Measurements from ENCODE around the gene MRPL19. TPM values are rescaled to one million over a fixed set of nuclear protein-coding genes. Genes with fewer than 3 reads are reported as not detected.

MRPL19 gene
- total and polyA plus RNA-seq, 2 of the 13 experiments (the other 11 are each of a cell fraction or from before 2014, with no cell fraction given) = 43.2 to 163 TPM

GRCh38 chr2:75710577-75711253 is 64.1 kb downstream of the MRPL19 start, which contains the start of gene GCFC2 (continued):
- TF ChIP-seq, protein P1, sequence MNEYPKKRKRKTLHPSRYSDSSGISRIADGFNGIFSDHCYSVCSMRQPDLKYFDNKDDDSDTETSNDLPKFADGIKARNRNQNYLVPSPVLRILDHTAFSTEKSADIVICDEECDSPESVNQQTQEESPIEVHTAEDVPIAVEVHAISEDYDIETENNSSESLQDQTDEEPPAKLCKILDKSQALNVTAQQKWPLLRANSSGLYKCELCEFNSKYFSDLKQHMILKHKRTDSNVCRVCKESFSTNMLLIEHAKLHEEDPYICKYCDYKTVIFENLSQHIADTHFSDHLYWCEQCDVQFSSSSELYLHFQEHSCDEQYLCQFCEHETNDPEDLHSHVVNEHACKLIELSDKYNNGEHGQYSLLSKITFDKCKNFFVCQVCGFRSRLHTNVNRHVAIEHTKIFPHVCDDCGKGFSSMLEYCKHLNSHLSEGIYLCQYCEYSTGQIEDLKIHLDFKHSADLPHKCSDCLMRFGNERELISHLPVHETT (CRISPR knock-in tag; conservative IDR thresholded peaks at IDR 0.05) = peak; percentile 93; the same call in 1 of the 2 replicates
- TF ChIP-seq ZNF710 (CRISPR knock-in tag; IDR thresholded peaks at IDR 0.05; ENCODE audit: borderline replicate concordance) (peak; percentile 93; the same call in 1 of the 2 replicates), KLF9 (CRISPR knock-in tag; IDR thresholded peaks at IDR 0.05; ENCODE audit: low read depth) (peak; percentile 66; the same call in 1 of the 2 replicates), ZNF432 (CRISPR knock-in tag; IDR thresholded peaks at IDR 0.05; ENCODE audit: borderline replicate concordance) (peak; percentile 92), ZNF263 (CRISPR knock-in tag; IDR thresholded peaks at IDR 0.05) (peak; percentile 90), ZNF687 (CRISPR knock-in tag; IDR thresholded peaks at IDR 0.05) (peak; percentile 100), MEF2D (CRISPR knock-in tag; IDR thresholded peaks at IDR 0.05) (peak; percentile 73; the same call in 1 of the 2 replicates), KDM6A (CRISPR knock-in tag; IDR thresholded peaks at IDR 0.05; ENCODE audit: low read depth) (no peak), AGO2 (optimal IDR thresholded peaks at IDR 0.05; ENCODE audit: low read depth, low read length) (peak; percentile 94), ZNF350 (CRISPR knock-in tag; IDR thresholded peaks at IDR 0.05; ENCODE audit: borderline replicate concordance, low read depth) (peak; percentile 95), ZNF280B (CRISPR knock-in tag; IDR thresholded peaks at IDR 0.05; ENCODE audit: borderline replicate concordance) (peak; percentile 100), ARID5B (CRISPR knock-in tag; IDR thresholded peaks at IDR 0.05) (peak; percentile 89), ZNF772 (CRISPR knock-in tag; IDR thresholded peaks at IDR 0.05) (peak; percentile 100)
- TF ChIP-seq, protein P2, sequence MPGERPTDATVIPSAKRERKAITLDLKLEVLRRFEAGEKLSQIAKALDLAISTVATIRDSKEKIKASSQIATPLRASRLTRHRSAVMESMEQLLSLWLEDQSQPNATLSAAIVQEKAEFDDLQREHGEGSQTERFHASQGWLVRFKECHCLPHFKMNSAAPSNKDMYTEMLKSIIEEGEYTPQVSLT (CRISPR knock-in tag; IDR thresholded peaks at IDR 0.05; ENCODE audit: borderline replicate concordance, low read depth) = peak; percentile 97; the same call in 1 of the 2 replicates

All from HepG2 (cell line).